Erythroblast (primary cell): ENCODE results near the gene ESRRB.

ENCODE experiments used
- GATA1 ChIP-seq: IDR thresholded peaks from 2 replicates; pipeline ENCODE4 v1.6.1; 2011; ENCODE audit warnings: low read depth, mild to moderate bottlenecking, control low read depth, low read length, moderate library complexity
- POLR2A ChIP-seq: IDR thresholded peaks from 2 replicates; pipeline ENCODE4 v1.6.1; 2011; ENCODE audit warnings: mild to moderate bottlenecking, low read length

DNA sequence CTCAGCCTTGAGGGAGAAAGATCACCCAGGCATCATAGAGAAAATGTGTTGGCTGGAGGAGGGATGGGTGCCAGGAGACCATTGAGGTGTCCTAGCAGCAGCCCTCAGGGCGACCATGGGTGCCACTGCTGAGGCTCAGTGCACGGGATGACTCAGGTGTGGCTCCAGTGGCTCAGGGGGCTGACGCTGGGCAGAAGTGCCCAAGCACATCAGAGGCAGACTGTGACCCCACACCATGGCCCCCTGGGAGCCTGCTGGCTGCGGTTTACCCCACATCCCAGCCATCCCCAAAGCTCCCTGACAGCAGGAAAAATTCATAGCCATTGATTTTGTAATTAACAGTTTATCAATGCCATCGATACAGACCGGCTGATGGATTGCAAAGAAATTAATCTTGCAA lies 120.7 kb downstream of the ESRRB start:
- TF ChIP-seq POLR2A (no peak), GATA1 (no peak)
